GM23248 (cell line): Measurements from ENCODE around the gene MAP3K5. TPM values are rescaled to one million over a fixed set of nuclear protein-coding genes. Genes with fewer than 3 reads are reported as not detected.

Experiments used
- DNase-seq: peaks from one replicate; pipeline ENCODE4 v3.0.0-alpha.2; 2015
- H2AFZ ChIP-seq: fragments of 200-600 bp; sonication (generic); 2 replicates; pipeline ENCODE4 v1.6.1; 2016; ENCODE audit warnings: antibody characterized with exemption
- H3F3A ChIP-seq: fragments of 200-600 bp; sonication (generic); 2 replicates; pipeline ENCODE4 v1.6.1; 2016; ENCODE audit warnings: mild to moderate bottlenecking, antibody characterized with exemption, mixed run types; ENCODE audit not compliant: insufficient read depth
- H3K27ac ChIP-seq: fragments of 200-600 bp; sonication (generic); 2 replicates; pipeline ENCODE4 v1.5.1; 2016; ENCODE audit warnings: mild to moderate bottlenecking
- H3K27me3 ChIP-seq: fragments of 200-600 bp; sonication (generic); replicated peaks from 2 replicates; pipeline ENCODE4 v1.6.1; 2016; ENCODE audit warnings: mild to moderate bottlenecking; ENCODE audit not compliant: insufficient read depth
- H3K36me3 ChIP-seq: fragments of 200-600 bp; sonication (generic); 2 replicates; pipeline ENCODE4 v1.6.1; 2016; ENCODE audit warnings: low read depth, mild to moderate bottlenecking
- H3K4me1 ChIP-seq: fragments of 200-600 bp; sonication (generic); 2 replicates; pipeline ENCODE4 v1.6.1; 2016; ENCODE audit warnings: mild to moderate bottlenecking; ENCODE audit not compliant: insufficient read depth
- H3K4me2 ChIP-seq: fragments of 200-600 bp; sonication (generic); one replicate; pipeline ENCODE4 v1.6.1; 2016; ENCODE audit warnings: mild to moderate bottlenecking; ENCODE audit not compliant: unreplicated experiment
- H3K4me3 ChIP-seq: fragments of 200-600 bp; sonication (generic); 2 replicates; pipeline ENCODE4 v1.5.1; 2016; ENCODE audit warnings: mild to moderate bottlenecking
- H3K79me2 ChIP-seq: fragments of 200-600 bp; sonication (generic); 2 replicates; pipeline ENCODE4 v1.6.1; 2016; ENCODE audit warnings: mild to moderate bottlenecking; ENCODE audit not compliant: insufficient read depth
- H3K9ac ChIP-seq: fragments of 200-600 bp; sonication (generic); 2 replicates; pipeline ENCODE4 v1.6.1; 2016; ENCODE audit warnings: mild to moderate bottlenecking
- H3K9me2 ChIP-seq: fragments of 200-600 bp; sonication (generic); 2 replicates; pipeline ENCODE4 v1.6.1; 2016; ENCODE audit warnings: mixed run types, mild to moderate bottlenecking, moderate library complexity; ENCODE audit not compliant: insufficient read depth
- H3K9me3 ChIP-seq: fragments of 200-600 bp; sonication (generic); one replicate; pipeline ENCODE4 v1.6.1; 2017; ENCODE audit warnings: low read depth
- H4K20me1 ChIP-seq: fragments of 200-600 bp; sonication (generic); 2 replicates; pipeline ENCODE4 v1.6.0; 2016; ENCODE audit not compliant: insufficient read depth
- EZH2 ChIP-seq: fragments of 200-600 bp; sonication (generic); IDR thresholded peaks from 2 replicates; pipeline ENCODE4 v1.6.1; 2018; ENCODE audit warnings: antibody characterized with exemption, mild to moderate bottlenecking; ENCODE audit not compliant: insufficient read depth, poor library complexity, severe bottlenecking
- EZH2phosphoT487 ChIP-seq: fragments of 200-600 bp; sonication (generic); IDR thresholded peaks from 2 replicates; pipeline ENCODE4 v1.6.1; 2018; ENCODE audit warnings: antibody characterized with exemption, moderate library complexity, mild to moderate bottlenecking, low read depth; ENCODE audit not compliant: insufficient read depth
- WGBS, 2 experiments: methylation state at CpG; one replicate each; pipeline ENCODE4 v1.1.6; 2015 to 2017; ENCODE audit warnings: low lambda C conversion rate in 2 of 2, low coverage in 1 of 2; ENCODE audit errors: missing lambda C conversion rate in 2 of 2; 5-methylcytosine and 5-hydroxymethylcytosine counted together
- in situ Hi-C: fragments of 300-500 bp; cut with MboI; formaldehyde crosslinking; loops from 2 replicates; pipeline ENCODE4 v1.15.0; 2020
- polyA plus RNA-seq: library from polyadenylated mRNA; unstranded; fragments of >200 nt; fragmentation: Nextera tagmentation; extraction: Ambion mirVana; gene quantifications from 2 replicates; pipeline ENCODE4 v1.2.1, GENCODE V29; 2016
- total RNA-seq: library from RNA; depleted of rRNA; stranded (reverse); fragments of >200 nt; shearing (Covaris generic); gene quantifications from 2 replicates; pipeline ENCODE4 v1.2.3, GENCODE V29; 2014

Gene MAP3K5
- total and polyA plus RNA-seq, 2 experiments from 2014 or later, result 1.4 to 4.1 TPM

DNA sequence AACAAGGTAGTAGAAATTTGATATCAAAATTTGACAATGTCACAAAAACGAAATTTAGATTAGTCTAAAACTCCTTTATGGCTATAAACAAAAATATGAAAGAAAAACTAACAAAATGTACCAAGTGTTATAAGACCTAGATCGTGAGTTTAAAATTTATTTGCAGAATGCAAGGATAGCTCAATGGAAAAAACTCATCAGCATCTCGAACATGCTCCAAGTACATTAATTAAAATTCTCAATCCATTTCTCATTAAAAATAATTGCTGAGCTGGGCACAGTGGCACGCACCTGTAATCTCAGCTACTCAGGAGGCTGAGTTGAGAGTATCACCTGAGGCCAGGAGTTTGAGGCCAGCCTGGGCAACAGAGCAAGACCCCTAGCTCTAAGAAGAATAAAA lies 70.8 kb downstream of the MAP3K5 start:
- Histone ChIP-seq H3K36me3 (no peaks in the 10 kb centered on the region), H3F3A (no peaks in the 10 kb centered on the region), H3K27me3 (no peaks in the 10 kb centered on the region), H3K9me3 (no peaks in the 10 kb centered on the region), H3K79me2 (no peaks in the 10 kb centered on the region), H3K9ac (no peak overlapping the region), H2AFZ (no peak overlapping the region), H3K27ac (no peak overlapping the region), H4K20me1 (no peaks in the 10 kb centered on the region), H3K4me3 (no peak overlapping the region), H3K4me1 (peaks cover 10% of the 10 kb centered on the region; the same call in 1 of the 2 replicates), H3K9me2 (no peaks in the 10 kb centered on the region), H3K4me2 (no peak overlapping the region)
- DNase-seq, result no peak
- in situ Hi-C loops, result no loop called here
- TF ChIP-seq EZH2phosphoT487 (no peak), EZH2 (no peak)
- 75% methylated on average over 4 of the region's 4 CpGs for WGBS, 2 experiments

DNA sequence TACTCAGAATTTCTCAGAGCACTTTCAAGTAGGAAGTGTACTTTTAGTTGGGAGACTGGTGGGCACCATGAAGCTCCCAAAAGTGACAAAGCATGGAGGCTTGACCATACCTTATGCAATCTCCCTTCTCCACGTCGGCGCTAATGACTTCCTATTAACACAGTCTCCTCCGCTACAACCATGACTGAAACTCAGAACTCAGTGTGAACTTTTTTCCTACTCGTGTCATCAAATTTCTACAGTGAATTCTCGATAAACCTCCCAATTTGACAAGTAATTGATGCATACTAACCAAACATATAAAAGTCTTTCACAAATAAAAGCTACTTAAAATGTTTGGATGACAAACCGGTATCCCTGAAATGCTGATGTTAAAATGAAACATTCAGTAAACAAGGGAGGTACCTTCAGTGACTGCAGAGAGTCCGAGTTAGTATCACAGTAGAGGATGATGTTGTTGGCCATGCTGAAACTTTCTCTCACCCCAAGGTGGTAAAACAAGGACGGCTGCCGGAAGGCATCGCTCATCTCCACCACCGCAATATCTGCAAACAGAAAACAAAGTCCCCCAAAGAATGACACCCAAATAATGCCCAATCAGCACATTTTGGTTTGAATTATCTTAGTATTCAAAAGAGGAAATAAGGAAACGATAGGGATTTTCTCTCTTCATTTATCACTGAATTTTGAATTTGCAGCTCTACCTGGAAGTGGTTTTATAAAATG lies 72.1 kb downstream of the MAP3K5 start:
- in situ Hi-C loops, result no loop called here
- DNase-seq, result no peak
- WGBS, 2 experiments, result 92 to 94% methylated on average over 13 of the region's 13 CpGs
- H3K36me3 ChIP-seq, result no peaks in the 10 kb centered on the region
- H2AFZ ChIP-seq, result no peak overlapping the region
- no peak for TF ChIP-seq EZH2
- TF ChIP-seq EZH2phosphoT487, result no peak
- H3K4me3 ChIP-seq, result no peak overlapping the region
- H3K4me2 ChIP-seq, result no peak overlapping the region
- H3K79me2 ChIP-seq, result no peaks in the 10 kb centered on the region
- no peaks in the 10 kb centered on the region for H3F3A ChIP-seq
- no peaks in the 10 kb centered on the region for H3K9me2 ChIP-seq
- H3K27me3 ChIP-seq, result no peaks in the 10 kb centered on the region
- H3K27ac ChIP-seq, result no peak overlapping the region
- H3K4me1 ChIP-seq, result peaks cover 10% of the 10 kb centered on the region; the same call in 1 of the 2 replicates
- no peaks in the 10 kb centered on the region for H3K9me3 ChIP-seq
- H4K20me1 ChIP-seq, result no peaks in the 10 kb centered on the region
- no peak overlapping the region for H3K9ac ChIP-seq

DNA sequence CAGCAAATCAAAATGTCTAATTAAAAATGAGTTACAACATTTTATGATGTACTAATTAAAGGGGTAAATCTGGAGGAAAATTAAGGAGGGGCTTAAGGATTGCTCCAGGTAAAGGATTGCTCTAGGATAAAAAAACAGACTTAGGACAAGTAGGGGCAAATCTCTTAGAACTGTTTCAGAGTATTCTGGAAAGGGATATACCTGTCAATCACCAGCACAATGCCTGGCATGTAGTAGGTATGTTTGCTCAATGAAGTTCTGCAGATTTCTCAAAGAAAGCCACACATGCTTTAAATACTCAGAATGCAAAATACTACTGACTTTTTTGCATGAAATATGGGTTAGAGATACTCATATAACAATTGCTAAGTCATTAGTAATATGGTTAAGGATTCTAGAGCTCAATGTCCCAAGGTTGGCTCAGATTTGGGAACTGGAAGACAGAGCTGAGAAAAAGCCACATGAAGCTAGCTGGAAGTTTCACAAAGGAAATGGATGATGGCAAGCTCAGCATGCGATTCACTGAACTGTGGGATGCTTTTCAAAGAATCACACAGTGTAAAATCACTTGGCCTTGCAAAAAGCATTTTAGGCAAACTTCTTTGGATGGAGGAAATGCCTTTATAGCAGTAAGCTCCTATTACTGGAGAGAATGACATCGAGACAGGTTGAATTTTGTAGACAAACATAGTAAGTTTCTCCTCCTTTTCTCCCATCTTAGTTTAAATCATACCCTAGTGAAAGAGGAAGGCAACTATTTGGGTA lies 72.8 kb downstream of the MAP3K5 start:
- no peaks in the 10 kb centered on the region for H3K9me2 ChIP-seq
- DNase-seq, result peak; percentile 4
- H3F3A ChIP-seq, result no peaks in the 10 kb centered on the region
- TF ChIP-seq EZH2phosphoT487 (no peak), EZH2 (no peak)
- no peaks in the 10 kb centered on the region for H3K36me3 ChIP-seq
- WGBS, 2 experiments, result 21 to 28% methylated on average over 2 of the region's 2 CpGs
- no peaks in the 10 kb centered on the region for H3K27me3 ChIP-seq
- no peak overlapping the region for H3K4me2 ChIP-seq
- in situ Hi-C loops, result no loop called here
- no peaks in the 10 kb centered on the region for H3K9me3 ChIP-seq
- peaks cover 10% of the 10 kb centered on the region; the same call in 1 of the 2 replicates for H3K4me1 ChIP-seq
- H3K4me3 ChIP-seq, result no peak overlapping the region
- H3K9ac ChIP-seq, result no peak overlapping the region
- no peaks in the 10 kb centered on the region for H4K20me1 ChIP-seq
- H3K27ac ChIP-seq, result no peak overlapping the region
- no peaks in the 10 kb centered on the region for H3K79me2 ChIP-seq
- no peak overlapping the region for H2AFZ ChIP-seq

DNA sequence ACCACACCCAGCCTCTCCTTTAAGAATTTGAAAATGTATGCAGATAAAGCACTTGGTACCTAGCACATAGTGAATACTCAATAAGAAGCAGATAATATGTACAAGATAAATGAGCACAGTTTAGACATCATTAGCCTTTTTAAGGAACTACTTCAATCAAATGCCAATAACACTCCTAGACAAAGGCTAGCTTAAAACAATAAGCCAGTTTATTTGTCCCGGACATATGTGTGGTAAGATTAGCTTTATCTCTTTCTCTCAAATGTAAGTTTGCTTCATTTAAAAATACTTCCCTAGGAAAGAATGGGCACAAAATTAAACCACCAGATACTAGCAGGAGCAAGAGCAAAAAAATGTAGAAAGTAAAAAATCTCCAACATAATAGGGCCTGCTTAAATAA lies 73.8 kb downstream of the MAP3K5 start:
- no peaks in the 10 kb centered on the region for H3K9me3 ChIP-seq
- H3K79me2 ChIP-seq, result no peaks in the 10 kb centered on the region
- WGBS, 2 experiments, result 97 to 100% methylated on average over 1 of the region's 1 CpG
- H3K27ac ChIP-seq, result no peak overlapping the region
- no peak for TF ChIP-seq EZH2phosphoT487
- TF ChIP-seq EZH2, result no peak
- H2AFZ ChIP-seq, result no peak overlapping the region
- H4K20me1 ChIP-seq, result no peaks in the 10 kb centered on the region
- no peaks in the 10 kb centered on the region for H3K27me3 ChIP-seq
- H3K4me1 ChIP-seq, result peaks cover 10% of the 10 kb centered on the region; the same call in 1 of the 2 replicates
- DNase-seq, result no peak
- in situ Hi-C loops, result no loop called here
- no peak overlapping the region for H3K4me2 ChIP-seq
- no peak overlapping the region for H3K9ac ChIP-seq
- H3K9me2 ChIP-seq, result no peaks in the 10 kb centered on the region
- no peaks in the 10 kb centered on the region for H3K36me3 ChIP-seq
- H3K4me3 ChIP-seq, result no peak overlapping the region
- no peaks in the 10 kb centered on the region for H3F3A ChIP-seq
